ENCODE results near the gene PTPRN2. TPM values are rescaled to one million over a fixed set of nuclear protein-coding genes. Genes with fewer than 3 reads are reported as not detected.

Gene PTPRN2
- polyA plus RNA-seq, 1 of the 3 experiments (the other 2 are of a cell fraction), result 4.0 TPM

- H3K4me2 ChIP-seq, result no peak overlapping the region
- no peak overlapping the region for H3K27ac ChIP-seq (ENCODE audit: low read depth in 2 of 2, low read length in 1 of 2)
- H3K4me1 ChIP-seq (ENCODE audit: control insufficient read depth in 1 of 2, insufficient read depth in 2 of 2, low read depth in 1 of 2, low read length in 1 of 2), result peaks cover 0 to 4% of the 10 kb centered on the region in 2 experiments; a peak in 1 of 4 replicates
- peaks cover 3% of the 10 kb centered on the region; the same call in 1 of the 2 replicates for H3K9me3 ChIP-seq
- no peaks in the 10 kb centered on the region for H3K9me2 ChIP-seq
- H2AFZ ChIP-seq (ENCODE audit: low read depth), result no peak overlapping the region
- ChIA-PET POLR2A (no interaction called here), CTCF (interaction anchor here (1.2 to 1.3 kb wide), 2 partner anchors 9 to 10 kb away, joined by 4 read pairs; no protein-coding TSS in a partner anchor)
- WGBS (ENCODE audit: low lambda C conversion rate), result 10% methylated on average over 2 of the region's 6 CpGs
- TF ChIP-seq CHD2 (IDR thresholded peaks at IDR 0.05; ENCODE audit: low read length, partially characterized antibody), result no peak
- TF ChIP-seq RXRA (IDR thresholded peaks at IDR 0.05; ENCODE audit: borderline replicate concordance, low read depth), result no peak
- TF ChIP-seq POLR2AphosphoS5 (IDR thresholded peaks at IDR 0.05; ENCODE audit: low read depth, low read length), result no peak
- no peak for TF ChIP-seq IRF3 (IDR thresholded peaks at IDR 0.05; ENCODE audit: low read depth, low read length)
- no peak for TF ChIP-seq SIN3A (IDR thresholded peaks at IDR 0.05; ENCODE audit: borderline replicate concordance, low read depth, low read length)
- TF ChIP-seq PBX3 (IDR thresholded peaks at IDR 0.05), result no peak
- TF ChIP-seq REST (IDR thresholded peaks at IDR 0.05; ENCODE audit: low read depth, low read length), result no peak
- no peak for TF ChIP-seq USF1 (IDR thresholded peaks at IDR 0.05; ENCODE audit: borderline replicate concordance, low read depth)
- no peak for TF ChIP-seq TCF12 (IDR thresholded peaks at IDR 0.05)
- no peak for TF ChIP-seq NRF1 (IDR thresholded peaks at IDR 0.05; ENCODE audit: low read depth, low read length)
- no peak for DNase-seq
- no peak overlapping the region for H3K9ac ChIP-seq
- H3K27me3 ChIP-seq (ENCODE audit: insufficient read depth), result no peaks in the 10 kb centered on the region
- no peaks in the 10 kb centered on the region for H3K36me3 ChIP-seq (replicated peaks in 1 of 2; ENCODE audit: control insufficient read depth in 1 of 2, insufficient read depth in 2 of 2, low read length in 1 of 2)
- no peaks in the 10 kb centered on the region for H4K20me1 ChIP-seq (ENCODE audit: insufficient read depth)
- no peak overlapping the region for H3K4me3 ChIP-seq (ENCODE audit: low read depth in 2 of 2, low read length in 1 of 2)
- H3F3A ChIP-seq (replicated peaks; ENCODE audit: insufficient read depth), result no peaks in the 10 kb centered on the region
- H3K79me2 ChIP-seq (ENCODE audit: insufficient read depth), result no peaks in the 10 kb centered on the region
Observed at GRCh38 chr7:157885140-157885539, 702.5 kb downstream of the PTPRN2 start.
